Nephron (organoid): Measurements from ENCODE around the gene BMPR1B.

Experiments
- H3K27ac Mint-ChIP-seq, 3 experiments: 2 replicates each; pipeline ENCODE4 v1.8.0; 2020; ENCODE audit warnings: mixed read lengths in 3 of 3, mild to moderate bottlenecking in 2 of 3, moderate library complexity in 1 of 3
- H3K27me3 Mint-ChIP-seq: 2 replicates; pipeline ENCODE4 v1.8.0; 2021; ENCODE audit warnings: low read depth, mild to moderate bottlenecking, moderate library complexity, mixed read lengths
- H3K36me3 Mint-ChIP-seq: 2 replicates; pipeline ENCODE4 v1.8.0; 2020; ENCODE audit warnings: low read depth, mixed read lengths
- H3K4me1 Mint-ChIP-seq: 2 replicates; pipeline ENCODE4 v1.8.0; 2020; ENCODE audit warnings: mixed read lengths
- H3K4me3 Mint-ChIP-seq, 3 experiments: 2 replicates each; pipeline ENCODE4 v1.8.0; 2020; ENCODE audit warnings: mild to moderate bottlenecking in 3 of 3, mixed read lengths in 3 of 3, moderate library complexity in 2 of 3
- H3K9me3 Mint-ChIP-seq: 2 replicates; pipeline ENCODE4 v1.8.0; 2020; ENCODE audit warnings: mixed read lengths
- CTCF ChIP-seq, 3 experiments: fragments of 200-600 bp; sonication (generic); IDR thresholded peaks; one replicate each; pipeline ENCODE4 v1.5.0; 2021; ENCODE audit warnings: antibody characterized with exemption in 3 of 3; ENCODE audit not compliant: unreplicated experiment in 3 of 3

Gene BMPR1B

GRCh38 chr4:95095348-95095974, 337.7 kb downstream of the BMPR1B start:
- Mint-ChIP-seq H3K27ac (peak overlapping the region in 1 of 3 experiments; percentile 2), H3K4me3 (no peak overlapping the region), H3K27me3 (no peaks in the 10 kb centered on the region), H3K4me1 (peaks cover 30% of the 10 kb centered on the region), H3K9me3 (peaks cover 2% of the 10 kb centered on the region), H3K36me3 (no peaks in the 10 kb centered on the region)
- peak; percentile 68 to 82 (median 75) for TF ChIP-seq CTCF (IDR thresholded peaks at IDR 0.05; ENCODE audit: unreplicated experiment in 3 of 3)

DNA sequence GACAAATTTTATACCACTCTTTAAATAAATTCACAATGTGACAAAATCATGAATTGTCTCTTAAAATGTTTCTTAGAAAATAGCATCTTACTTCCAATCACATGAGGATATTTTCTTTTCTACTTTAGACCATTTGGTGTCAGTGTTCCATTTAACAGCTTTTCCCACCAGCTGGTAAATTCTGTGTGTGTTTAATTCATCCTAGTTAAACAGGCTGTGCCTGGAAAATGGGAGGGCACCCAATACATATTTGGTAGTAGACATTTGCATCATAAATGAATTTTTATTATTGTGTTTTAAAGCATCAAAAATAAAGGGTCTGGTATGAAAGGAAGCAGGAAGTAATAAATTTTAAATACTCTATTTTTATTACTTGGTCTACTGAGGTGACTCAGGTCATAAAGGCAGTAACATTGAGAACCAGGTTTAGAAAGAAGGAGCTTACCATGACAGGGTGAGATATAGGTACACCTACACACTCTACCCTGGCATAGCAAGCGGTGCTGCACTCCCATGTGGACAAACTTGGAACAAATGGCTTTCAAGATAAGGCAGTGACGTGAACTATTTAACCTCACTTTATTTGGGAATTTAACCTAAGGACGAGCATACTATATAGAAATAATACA, 344.5 kb downstream of the BMPR1B start:
- H3K4me1 Mint-ChIP-seq, result no peaks in the 10 kb centered on the region
- TF ChIP-seq CTCF (IDR thresholded peaks at IDR 0.05; ENCODE audit: unreplicated experiment in 3 of 3), result no peak
- peaks cover 2% of the 10 kb centered on the region for H3K9me3 Mint-ChIP-seq
- no peak overlapping the region for H3K4me3 Mint-ChIP-seq
- no peak overlapping the region for H3K27ac Mint-ChIP-seq
- no peaks in the 10 kb centered on the region for H3K27me3 Mint-ChIP-seq
- no peaks in the 10 kb centered on the region for H3K36me3 Mint-ChIP-seq

GRCh38 chr4:95105112-95105511, 347.4 kb downstream of the BMPR1B start:
- no peaks in the 10 kb centered on the region for H3K27me3 Mint-ChIP-seq
- TF ChIP-seq CTCF (IDR thresholded peaks at IDR 0.05; ENCODE audit: unreplicated experiment in 3 of 3), result no peak
- no peaks in the 10 kb centered on the region for H3K36me3 Mint-ChIP-seq
- H3K4me3 Mint-ChIP-seq, result no peak overlapping the region
- peaks cover 2% of the 10 kb centered on the region for H3K9me3 Mint-ChIP-seq
- no peak overlapping the region for H3K27ac Mint-ChIP-seq
- H3K4me1 Mint-ChIP-seq, result no peaks in the 10 kb centered on the region

DNA sequence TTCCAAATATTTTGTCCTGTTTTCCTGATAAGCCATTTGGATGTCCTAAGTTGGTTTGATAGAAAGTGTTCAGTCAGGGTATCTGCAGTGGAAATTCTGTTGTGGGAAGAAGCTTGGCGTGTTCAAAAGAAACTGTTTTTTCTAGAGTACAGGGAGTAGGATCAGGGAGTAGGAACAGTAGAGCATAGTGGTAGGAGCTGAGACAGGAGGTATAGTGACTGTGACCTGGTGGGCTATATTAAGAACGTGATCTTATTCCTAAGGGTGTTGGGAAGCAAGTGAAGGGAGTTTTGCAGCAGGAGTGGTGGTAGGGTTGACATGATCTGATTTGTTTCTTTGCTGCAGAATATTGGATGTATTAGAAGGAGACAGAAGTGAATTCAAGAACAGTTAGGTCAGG, 348.2 kb downstream of the BMPR1B start:
- no peak overlapping the region for H3K27ac Mint-ChIP-seq
- H3K4me1 Mint-ChIP-seq, result no peaks in the 10 kb centered on the region
- no peak overlapping the region for H3K4me3 Mint-ChIP-seq
- TF ChIP-seq CTCF (IDR thresholded peaks at IDR 0.05; ENCODE audit: unreplicated experiment in 3 of 3), result no peak
- H3K36me3 Mint-ChIP-seq, result no peaks in the 10 kb centered on the region
- H3K9me3 Mint-ChIP-seq, result no peaks in the 10 kb centered on the region
- H3K27me3 Mint-ChIP-seq, result no peaks in the 10 kb centered on the region

- no peak for TF ChIP-seq CTCF (IDR thresholded peaks at IDR 0.05; ENCODE audit: unreplicated experiment in 3 of 3)
- Mint-ChIP-seq H3K4me1 (no peaks in the 10 kb centered on the region), H3K27ac (no peak overlapping the region), H3K4me3 (no peak overlapping the region), H3K36me3 (no peaks in the 10 kb centered on the region), H3K9me3 (no peaks in the 10 kb centered on the region), H3K27me3 (no peaks in the 10 kb centered on the region)
Observed at GRCh38 chr4:95106408-95106928, 348.7 kb downstream of the BMPR1B start.

- H3K4me1 Mint-ChIP-seq, result no peaks in the 10 kb centered on the region
- no peak overlapping the region for H3K4me3 Mint-ChIP-seq
- H3K36me3 Mint-ChIP-seq, result no peaks in the 10 kb centered on the region
- no peak overlapping the region for H3K27ac Mint-ChIP-seq
- H3K9me3 Mint-ChIP-seq, result no peaks in the 10 kb centered on the region
- no peaks in the 10 kb centered on the region for H3K27me3 Mint-ChIP-seq
- TF ChIP-seq CTCF (IDR thresholded peaks at IDR 0.05; ENCODE audit: unreplicated experiment in 3 of 3), result no peak
Observed at GRCh38 chr4:95107004-95107403, 349.2 kb downstream of the BMPR1B start.
